ENCODE measurements around the gene CDH23.
"Not testable (repeated sequence)": the region's sequence is repeated elsewhere in the genome, so short reads cannot be mapped to it uniquely, and the experiment has no call there.

The CDH23 gene

DNA sequence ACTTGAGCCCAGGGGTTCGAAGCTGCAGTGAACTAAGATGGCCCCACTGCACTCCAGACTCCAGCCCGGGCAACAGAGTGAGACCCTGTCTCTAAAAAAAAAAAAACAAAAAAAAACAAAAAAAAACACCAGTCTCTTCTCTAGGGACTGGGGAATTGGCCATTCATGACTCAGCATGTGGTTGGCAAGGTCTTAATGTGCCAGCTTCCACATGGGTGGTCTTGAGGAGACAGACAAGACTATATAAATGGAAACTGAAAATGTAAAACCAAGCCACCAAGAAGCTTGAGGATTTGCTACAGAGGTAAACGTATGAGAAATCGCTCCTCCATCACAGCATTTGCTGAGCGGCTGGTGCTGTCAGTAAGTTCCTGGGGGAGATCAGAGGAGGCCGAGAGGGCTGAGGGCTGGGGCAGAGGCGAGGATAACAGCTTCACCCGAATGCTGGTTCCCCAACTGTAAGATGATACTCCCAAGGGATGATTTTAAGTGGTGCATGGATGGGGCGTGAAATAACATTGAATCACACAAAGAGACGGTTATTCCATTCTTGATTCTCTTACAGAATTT, 194.1 kb downstream of the CDH23 start:
- DNase-seq: no peak

DNA sequence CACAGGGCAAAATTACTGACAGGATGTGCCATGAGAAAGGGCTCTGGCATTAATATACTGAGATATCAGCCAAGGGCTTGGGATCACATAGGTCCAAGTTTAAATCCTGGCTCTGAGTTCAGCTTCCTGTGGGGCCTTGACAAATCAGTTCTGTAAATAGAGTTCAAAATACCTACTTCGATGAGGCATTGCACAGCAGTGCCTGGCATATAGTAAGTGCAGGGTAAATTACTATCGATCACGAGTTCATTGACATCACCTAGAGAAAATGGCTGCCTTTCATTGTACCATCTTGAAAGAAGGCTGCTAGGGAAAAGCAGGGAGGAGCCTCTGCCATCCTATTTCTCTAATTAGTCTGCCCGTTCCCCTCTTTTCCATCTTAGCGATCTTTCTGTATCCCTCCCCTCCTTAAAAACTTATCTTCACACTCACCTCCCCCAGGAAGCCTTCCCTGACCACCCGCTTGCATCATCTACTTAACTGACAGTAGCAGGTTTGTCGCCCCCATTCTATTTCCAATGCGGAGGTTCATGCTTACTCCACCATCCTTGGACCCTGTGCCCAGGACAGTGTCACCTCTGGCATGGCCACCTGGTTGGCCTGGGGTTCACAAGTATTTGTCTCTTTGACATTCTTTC, 198.3 kb downstream of the CDH23 start:
- DNase-seq: no peak

DNA sequence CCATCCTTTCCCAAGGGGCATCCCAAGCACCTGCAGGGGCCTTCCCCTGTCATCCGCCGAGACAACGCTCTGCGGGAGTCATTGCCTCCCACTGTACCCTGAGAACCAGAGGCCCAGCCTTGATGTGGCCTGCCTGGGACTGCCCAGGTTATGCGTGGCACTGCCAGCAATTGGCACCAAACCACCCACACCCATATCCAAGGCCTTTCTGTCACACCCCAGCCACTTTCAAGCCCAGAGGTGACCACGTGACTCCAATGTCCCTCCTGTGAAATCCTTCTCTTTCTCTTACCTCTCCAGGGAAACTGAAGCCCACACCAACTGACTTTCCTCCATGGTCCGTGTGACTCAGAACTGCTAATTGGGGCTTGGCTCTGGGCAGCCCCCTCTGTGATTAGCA, 198.9 kb downstream of the CDH23 start:
- no peak for DNase-seq

DNA sequence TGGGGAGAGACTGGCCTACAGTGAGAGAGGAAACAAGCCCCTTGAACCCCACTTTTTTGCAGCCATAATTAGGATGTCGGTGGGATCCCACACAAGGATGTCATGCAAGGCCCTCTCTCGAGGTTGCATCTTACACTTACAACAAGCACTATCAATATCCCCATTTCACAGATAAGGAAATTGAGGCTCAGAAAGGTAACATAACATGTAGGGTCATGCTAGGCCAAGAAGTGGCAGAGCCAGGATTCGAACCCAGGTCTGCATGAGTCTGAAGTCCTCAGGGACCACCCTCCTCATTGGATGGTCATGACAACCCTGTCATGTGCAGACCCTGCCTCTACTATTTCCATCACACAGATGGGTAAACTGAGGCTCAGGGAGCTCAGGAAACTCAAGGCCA, 199.4 kb downstream of the CDH23 start:
- no peak for DNase-seq

DNA sequence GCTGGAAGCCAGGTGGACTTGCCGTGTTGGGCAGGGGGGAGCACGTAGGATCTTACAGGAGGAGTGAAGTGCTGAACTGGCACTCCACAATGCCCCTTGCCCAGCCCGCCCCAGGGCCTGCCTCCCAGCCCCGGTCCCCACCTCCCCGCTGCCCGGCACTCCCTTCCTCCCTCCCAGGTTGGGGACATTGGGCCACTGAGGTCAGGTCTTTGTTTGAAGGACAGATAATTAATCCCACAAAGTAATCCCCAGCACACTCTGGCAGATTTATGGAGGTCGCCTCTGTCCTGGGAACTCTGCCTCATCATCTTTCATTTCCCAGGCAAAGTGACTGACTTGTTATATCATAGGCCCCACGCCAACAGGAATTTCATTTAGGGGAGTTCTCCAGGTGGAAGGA, 200.0 kb downstream of the CDH23 start:
- DNase-seq: no peak

DNA sequence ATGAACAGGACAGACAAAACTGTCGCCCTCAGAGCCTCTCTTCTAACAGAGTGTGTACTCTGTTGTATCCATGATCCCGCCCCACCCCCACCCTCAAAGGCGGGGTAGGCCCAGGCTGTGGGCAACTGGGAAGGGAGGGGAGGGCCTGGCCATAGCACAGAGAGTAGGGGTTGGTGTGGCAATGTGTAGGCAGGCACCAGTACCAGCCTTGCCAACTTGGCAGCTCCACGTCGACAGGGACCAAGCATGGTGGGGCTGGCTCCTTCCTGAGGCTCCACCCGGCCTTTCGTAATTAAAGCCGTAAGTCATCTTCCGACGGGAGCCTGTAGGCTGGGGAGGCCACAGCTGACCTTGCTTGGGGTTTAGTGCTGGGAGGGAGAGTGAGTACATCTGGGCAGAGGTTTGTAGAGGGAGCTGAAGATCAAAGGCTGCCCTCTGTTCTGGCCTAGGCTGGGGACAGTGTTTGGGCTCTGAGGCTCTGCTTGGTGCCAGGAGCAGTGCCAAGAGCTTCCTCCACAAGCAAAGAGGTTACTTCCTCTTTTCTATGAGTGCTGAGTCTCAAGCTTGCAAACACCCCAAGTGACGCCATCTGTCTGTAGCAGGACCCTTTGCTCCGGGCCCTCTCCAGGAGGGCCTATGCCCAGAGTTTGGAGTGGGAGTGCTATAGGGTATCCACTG, 201.2 kb downstream of the CDH23 start:
- no peak for DNase-seq

DNA sequence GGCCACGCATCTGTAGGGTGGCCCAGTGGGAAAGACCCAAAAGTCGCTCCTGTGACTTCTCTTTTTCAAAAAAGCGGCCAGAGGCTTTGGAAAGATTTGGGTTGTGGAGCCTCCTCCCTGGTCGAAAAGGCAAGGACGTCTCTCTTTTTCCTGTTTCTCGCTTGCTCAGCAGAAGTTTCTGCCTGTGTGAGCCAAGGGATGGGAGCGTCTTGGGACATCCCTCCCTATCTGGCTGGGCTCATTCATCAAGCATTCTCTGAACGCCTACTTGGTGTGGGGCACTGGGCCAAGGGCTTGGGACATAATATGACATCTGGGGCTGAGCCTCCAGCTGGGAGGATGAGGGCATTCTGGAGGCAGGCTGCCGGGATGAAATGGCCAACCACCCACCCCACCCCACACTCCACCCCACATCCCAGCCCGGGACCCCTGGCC, 201.9 kb downstream of the CDH23 start:
- no peak for DNase-seq

DNA sequence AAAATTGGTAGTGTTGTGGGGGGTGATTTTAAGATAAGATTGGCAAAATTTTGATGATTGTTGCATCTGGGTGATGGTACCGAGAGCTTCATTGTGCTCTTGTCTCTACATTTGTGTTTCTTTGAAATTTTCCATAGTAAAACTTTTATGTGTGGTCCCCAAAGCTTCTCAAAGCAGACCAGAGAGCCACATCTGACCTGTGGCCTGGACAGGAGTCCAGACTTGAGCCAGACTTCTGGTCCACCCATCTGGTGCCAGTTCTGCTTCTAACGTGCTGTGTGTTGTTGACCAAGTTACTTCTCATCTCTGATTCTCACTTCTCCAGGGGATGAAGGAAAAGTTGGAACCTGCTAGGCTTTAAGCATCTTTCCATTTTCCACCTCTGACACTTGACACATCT, 202.8 kb downstream of the CDH23 start:
- no peak for DNase-seq

DNA sequence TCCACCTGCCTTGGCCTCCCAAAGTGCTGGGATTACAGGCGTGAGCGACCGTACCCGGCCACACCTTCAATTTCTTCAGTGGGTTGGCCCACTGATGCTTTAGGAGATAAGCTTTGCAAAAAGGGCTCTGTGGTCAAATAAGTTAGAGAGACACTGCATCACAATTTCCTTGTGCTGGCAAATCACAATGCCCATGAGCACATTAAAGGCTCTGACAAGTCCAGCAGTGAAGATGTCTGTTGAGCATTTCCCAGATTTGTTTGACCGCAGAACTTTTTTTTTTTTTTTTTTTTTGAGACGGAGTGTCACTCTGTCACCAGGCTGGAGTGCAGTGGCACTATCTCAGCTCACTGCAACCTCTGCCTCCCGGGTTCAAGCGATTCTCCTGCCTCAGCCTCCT, 203.5 kb downstream of the CDH23 start:
- DNase-seq: not testable (repeated sequence)

DNA sequence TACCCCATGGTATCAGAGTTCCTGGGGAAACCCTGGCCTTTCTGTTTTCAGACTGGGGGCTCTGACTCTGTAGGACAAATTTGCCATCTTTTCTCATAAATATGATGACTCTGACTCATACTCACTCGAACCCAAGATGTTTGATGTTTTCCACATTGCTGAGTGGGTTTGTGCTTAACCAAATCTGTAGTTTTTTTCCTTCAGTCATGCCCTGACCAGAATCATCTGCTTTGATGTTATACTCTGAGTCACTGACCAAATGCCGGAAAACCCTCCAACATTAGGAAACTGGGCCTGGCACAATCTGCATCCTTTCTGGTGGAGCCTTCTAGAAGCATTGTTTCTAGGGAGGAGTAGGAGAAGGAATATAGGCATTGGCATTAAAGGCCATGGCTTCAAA, 204.1 kb downstream of the CDH23 start:
- DNase-seq: no peak

DNA sequence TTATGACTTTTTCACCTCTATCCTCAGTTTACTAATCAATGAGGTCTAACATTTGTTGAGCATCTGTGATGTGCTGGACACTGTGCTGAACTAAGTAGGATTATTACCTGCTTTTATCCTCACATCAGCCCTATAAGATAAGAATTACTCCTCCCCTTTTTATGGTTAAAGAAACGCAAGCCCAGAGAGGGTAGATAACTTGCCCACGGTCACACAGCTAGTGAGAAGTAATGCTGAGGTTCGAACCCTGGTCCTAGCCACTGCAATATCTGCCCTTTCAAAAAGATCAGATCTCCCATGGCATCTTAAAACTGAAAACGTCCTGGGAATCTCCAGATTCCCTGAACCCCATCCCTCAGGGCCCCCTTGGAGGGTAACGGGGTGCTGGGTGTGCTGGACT, 204.6 kb downstream of the CDH23 start:
- DNase-seq: no peak

DNA sequence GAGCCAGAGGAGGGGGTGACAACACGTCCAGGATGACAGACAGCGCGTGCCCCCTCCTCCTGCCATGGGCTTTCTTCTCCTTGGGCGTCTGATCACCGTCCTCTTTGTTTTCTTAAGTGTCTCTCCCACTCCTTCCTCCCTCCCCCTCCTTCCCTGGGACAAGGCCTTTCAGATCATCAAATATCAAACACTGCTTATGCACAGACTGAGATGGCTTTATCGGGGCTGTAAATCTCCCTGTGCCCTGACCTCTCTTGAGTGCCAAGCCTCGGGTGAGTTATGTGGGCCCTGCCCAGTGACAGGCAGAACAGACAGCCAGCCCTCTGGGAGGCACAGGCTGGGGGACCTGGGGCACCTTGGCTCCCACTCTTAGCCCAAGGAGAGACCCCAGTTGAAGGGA, 206.4 kb downstream of the CDH23 start:
- no peak for DNase-seq

DNA sequence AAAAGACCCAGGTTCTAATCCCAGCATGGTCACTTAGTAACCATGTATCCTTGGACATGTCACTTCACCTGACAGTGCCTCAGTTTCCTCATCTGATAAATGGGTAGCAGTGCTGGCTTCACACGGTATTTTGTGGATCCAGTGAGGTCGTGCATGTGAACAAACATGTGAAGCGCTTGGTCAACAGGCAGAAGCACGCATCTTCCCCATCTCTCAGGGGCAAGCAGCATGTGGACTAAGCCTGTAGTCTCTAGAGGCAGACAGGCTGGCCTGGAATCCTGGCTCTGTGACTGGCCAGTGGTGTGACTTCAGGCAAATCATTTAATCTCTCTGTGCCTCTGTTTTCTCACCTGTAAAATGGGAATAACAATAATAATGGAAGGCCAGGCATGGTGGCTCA, 207.0 kb downstream of the CDH23 start:
- no peak for DNase-seq

DNA sequence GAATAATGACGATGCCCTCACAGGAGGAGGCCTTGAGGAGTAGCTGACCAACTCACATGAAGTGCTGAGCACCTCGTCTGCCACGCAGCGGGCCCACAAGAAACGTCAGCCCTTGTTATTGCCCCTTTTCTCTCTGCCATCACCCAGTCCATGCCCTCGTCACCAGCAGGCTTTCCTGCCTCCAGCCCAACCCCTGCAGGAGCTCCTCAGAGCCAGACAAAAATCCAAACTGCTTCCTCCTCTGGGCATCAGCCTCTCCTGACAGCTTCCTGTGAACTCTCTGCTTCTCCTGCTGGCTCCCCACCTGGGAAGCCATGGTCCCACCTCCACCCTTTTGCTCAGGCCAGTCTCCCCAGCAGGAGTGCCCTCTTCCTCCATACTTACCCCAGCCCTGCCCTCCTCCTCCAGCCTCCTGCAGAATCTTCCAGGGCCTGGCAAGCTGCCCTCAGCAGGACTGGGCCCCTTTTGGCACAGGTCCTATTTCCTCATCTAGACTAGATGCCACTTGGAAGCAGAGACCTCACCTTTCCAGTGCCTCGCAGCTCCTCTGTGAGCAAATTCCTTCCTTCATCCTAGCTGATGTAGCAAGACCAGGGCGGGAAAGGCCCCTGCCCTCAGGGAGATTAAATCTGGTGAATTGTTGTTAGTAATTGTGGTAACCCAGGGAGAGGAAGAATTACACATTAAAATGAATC, 207.8 kb downstream of the CDH23 start:
- no peak for DNase-seq

DNA sequence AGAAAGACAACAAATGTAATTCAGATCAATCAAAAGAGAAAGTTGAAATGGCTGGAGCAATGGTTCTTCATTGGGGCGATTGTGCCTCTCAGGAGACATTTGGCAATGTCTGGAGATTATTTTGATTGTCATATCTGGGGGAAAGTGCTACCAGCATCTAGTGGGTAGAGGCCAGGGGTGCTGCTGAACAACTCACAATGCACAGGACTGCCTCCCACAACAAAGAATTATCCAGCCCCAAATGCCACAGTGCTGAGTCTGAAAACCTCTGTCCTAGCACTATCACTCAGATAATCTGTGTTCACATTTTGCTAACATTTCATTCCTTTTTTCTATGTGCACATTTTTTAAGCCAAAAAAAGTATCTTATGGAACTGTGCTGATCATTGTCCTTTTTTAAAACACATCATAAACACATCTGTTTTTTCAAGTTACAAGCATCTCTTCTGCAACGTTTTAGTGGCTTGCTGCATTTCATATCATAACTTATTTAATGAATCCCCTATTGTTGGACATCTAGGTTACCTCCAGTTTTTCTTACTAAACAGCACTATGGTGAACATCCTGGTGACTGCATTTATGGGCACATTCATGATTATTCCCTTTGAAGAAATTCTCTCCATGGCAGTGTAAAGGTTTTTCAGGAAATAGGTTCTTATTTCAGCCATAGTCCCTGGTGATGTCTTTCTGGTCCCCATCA, 208.7 kb downstream of the CDH23 start:
- no peak for DNase-seq

DNA sequence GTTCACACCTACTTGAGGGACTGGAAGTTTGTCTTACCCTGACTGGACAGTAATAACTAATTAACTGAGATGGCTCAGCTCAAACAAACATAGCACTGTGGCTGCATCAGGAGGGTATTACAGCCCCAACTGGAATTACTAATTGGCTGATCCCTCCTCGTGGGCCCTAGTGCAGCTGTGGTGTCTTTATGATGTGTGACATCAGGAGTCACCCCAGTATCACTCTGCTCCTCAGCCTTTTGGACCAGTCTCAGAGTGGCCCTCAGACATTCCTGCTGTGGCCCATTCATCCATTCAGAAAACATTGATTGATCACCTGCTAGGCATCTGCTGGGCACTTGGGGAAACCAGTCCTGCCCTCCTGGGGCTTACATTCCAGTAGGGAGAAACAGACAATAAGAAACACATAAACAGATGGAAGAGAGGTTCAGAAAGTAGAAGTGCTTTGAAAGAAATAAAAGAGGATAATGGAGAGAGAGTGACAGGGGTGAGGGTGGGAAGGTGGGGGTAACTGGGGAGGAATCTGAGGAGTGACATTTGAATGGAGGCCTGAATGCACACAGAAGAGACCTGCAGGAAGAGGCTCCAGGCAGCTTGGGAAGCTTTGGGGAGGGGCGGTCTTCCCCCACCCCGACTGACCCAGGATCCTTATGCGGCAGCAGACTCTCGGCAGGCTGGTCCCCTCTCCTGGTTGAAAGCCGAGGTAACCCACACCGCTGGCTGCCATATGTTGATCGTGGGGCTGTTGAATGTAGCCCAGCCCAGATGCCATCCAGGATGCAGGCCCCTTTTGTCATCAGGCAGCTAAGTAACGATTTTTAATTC, 209.7 kb downstream of the CDH23 start:
- DNase-seq: no peak

DNA sequence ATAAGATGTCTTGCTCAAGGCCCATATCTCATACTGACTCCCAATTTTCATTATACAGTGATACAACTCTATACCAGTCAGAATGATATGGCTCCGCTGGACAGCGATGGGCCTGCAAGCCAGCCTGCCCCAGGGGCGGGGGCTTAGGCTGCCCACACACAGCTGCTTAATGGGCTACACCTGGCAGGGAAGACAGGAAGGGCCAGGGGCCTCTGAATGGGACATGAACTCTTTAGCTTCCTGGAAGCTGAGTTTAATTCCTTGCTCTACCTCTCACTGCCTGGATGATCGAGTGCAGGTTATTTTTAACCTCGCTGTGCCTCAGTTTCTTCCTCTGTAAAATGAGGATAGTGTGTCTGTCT, 210.3 kb downstream of the CDH23 start:
- no peak for DNase-seq

DNA sequence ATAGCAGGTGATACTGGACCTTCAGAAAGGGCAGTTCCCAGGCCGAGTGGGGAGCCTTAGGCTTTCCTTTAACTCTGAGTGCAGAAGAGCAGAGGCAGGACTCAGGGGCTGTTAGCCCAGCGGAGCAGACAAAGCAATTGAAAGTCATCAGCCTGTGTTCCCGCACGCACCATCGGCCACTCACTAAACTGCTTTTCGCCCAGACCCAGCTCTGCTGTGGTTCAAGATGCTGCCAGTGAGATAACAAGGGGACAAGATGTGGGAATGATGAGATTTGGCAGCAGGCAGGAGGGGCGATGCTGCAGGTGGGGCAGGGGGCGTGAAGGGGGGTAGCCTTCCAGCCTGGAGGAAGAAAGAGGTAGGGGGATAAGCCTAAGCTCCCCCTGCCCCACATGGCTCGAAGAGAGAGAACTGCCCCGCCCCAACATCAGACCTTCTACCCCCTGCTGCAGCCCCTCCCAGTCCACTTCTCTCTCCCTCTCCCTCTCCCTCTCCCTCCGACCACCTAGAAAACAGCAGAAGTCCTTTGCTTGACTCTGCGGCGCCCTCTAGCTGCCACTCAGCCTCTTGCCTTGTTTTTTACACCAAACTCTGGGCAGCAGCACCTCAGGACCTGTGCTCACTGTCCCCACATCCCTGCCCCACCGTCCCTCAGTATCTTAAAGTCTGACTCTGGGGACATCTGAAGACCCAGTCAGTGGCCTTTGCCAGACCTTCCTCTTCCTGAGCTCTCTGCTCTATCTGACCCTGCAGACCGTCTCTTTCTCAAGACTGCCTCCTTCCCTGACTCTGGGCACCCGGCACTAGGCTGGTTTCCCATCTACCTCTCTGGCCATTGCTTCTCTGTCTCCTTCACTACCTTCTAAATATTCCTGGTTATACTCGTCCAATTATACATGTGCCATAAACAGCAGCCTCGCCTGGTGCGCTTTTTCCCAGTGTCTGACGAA, 212.4 kb downstream of the CDH23 start:
- DNase-seq: peak; percentile 26

DNA sequence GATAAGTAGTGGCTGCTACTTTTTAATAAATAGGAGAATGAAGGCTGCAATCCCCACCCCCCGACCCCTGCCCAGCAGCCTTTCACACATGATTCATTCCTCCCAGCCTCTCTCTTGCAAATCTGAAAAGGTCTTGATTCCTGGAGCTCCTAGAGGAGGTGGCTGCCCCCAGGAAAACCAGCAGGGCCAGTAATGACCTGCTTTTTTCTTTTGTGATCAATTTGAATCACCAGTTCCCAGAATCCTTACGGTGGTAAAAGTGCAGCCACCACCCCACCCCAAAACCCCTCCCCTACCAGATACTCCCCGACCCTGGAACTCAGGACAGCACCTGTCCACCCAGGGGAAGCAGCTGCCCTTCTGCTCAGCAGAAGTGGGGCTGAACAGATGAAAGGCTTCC, 213.9 kb downstream of the CDH23 start:
- DNase-seq: no peak

DNA sequence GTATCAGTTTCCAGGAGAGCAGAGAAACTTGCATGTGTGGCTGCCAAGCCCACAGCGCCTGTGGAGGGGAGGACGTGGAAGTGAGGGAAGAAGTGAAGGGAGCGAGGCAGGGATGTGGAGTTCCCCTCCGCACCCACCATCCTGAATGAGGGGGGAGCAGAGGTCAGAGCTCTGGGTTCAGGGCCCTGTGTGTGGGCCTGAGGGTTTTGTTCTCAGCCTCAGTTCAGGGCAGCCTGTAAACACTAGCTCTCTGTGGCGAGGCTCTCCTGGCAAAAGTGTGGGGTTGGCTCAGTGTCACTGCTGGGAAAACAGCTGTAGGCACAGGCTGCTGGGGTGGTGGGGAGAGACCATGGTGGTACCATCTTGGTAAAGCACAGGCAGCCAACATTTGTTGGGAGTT, 214.4 kb downstream of the CDH23 start:
- no peak for DNase-seq

DNA sequence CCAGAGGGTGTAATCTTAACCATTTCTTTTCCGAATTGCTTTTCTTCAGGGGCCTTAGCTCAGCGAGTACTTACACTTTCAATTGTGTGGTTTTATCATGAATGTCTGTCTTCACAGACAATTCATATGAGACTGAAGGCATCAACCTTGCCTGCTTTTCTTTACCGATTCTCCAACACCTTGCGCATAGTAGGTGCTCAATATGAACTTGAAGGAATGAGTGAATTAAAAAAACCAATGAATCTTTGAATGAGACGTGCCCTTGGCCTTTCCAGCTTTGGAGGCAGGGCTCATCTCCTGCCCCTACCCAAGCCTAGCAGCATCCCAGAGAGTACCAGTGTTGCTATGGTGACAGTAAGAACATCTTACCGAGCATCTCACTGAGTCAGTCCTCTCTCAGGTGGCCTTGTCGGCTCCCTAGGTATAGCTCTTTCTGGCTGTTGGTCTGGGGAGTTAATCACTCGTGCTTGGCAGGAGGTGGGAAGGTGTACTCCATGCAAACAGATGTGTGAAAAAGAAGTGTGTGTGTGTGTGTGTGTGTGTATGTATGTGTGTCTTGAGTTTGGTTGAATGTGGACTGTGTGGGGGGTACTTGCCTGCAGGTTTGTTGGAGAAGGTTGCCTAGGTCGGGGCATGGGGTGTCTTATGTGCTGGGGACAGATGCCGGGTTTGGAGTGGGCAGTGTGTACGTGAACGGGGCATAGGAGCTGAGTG, 215.1 kb downstream of the CDH23 start:
- no peak for DNase-seq
